GM18505 (cell line): ENCODE data around the gene DNHD1.

Experiments used
- ATAC-seq: cut with Tn5 transposase; IDR thresholded peaks from one replicate; pipeline ENCODE4 v1.9.1; 2021; ENCODE audit not compliant: unreplicated experiment
- POLR2A ChIP-seq: IDR thresholded peaks from 4 replicates; pipeline ENCODE4 v1.6.1; 2011; ENCODE audit warnings: borderline replicate concordance; ENCODE audit not compliant: insufficient read depth, insufficient read length; ENCODE audit errors: extremely low read depth

Gene DNHD1

DNA sequence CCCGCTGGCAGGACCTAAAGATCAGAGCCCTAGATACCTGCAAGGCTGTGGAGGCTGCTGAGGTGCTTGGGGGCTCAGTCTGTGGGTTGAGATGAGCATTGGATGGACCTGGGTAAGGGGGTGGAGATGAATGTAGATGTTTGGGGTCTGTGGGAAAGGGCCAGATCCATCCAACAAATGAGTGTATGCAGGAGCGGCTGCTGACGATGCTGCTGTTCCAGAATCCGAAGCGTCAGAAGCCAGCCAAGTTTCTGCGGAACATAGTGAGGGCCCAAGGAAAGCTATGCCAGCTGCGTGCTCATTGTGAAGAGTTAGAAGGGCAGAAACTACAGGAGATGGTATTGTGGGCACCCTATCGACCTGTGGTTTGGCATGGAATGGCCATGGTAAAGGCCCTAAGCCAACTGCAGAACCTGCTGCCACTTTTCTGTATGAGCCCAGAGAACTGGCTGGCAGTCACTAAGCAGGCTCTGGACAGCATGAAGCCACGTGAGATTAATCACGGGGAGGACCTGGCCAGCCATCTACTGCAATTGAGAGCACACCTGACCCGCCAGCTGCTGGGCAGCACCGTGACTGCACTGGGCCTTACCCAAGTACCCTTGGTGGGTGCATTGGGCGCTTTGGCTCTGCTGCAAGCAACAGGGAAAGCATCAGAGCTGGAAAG, 69.8 kb downstream of the DNHD1 start:
- ATAC-seq = no peak
- TF ChIP-seq POLR2A = no peak

GRCh38 chr11:6567371-6567745, 70.3 kb downstream of the DNHD1 start:
- TF ChIP-seq POLR2A = no peak
- ATAC-seq = no peak

DNA sequence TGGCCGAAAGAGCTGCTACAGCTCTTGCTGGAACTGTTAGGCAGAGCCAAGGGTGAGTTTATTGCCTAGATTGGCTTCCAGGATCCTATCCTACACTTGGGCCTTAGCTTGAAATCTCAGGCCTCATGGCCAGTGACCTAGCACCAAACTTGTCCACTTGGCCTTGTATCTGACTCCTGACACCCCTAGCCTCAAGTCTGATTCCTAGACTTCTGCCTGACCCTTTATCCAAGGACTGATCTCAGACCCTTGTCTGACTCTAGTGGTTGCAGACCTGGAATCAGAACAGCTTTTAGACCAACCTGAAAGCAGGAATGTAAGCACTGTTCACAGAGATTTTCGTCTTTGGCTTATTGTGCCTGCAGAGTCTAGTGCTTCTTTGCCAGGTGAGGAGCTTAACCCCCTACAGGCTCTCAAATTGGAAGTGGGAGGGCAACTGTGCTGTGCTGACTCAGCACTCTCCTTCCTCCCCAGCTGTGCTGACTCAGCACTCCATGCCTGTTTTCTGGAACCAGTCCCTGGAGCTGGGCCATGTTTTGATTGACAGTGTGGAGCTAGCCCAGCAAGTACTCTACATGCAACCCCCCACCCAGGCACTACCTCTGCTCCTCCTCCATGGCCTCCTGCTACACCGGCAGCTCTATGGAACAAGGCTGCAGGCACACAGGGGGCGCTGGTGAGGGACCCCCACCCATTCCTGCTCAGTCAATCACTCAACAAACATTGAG, 71.3 kb downstream of the DNHD1 start:
- no peak for ATAC-seq
- no peak for TF ChIP-seq POLR2A

DNA sequence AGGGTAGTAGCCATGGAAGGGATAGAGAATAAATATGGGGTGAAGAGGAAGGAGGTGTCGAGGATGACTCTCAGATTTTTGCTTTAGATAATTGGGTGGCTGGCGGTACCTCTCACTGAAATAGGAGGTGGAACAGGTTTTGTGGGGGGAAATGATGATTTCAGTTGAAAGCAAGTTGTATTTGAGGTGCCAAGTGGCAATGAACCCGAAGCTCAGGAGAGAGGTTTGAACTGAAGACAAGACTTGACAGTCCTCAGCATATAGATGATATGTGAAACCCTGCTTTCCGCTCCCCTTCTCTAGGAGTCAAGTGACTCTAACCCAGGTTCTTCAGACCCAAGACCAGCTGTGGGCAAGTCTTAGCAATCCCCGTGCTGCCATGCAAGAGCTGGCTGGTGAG, 72.6 kb downstream of the DNHD1 start:
- TF ChIP-seq POLR2A = no peak
- ATAC-seq = no peak

GRCh38 chr11:6570691-6571427, 73.8 kb downstream of the DNHD1 start:
- no peak for TF ChIP-seq POLR2A
- no peak for ATAC-seq

GRCh38 chr11:6571434-6572008, 74.4 kb downstream of the DNHD1 start:
- no peak for ATAC-seq
- no peak for TF ChIP-seq POLR2A

DNA sequence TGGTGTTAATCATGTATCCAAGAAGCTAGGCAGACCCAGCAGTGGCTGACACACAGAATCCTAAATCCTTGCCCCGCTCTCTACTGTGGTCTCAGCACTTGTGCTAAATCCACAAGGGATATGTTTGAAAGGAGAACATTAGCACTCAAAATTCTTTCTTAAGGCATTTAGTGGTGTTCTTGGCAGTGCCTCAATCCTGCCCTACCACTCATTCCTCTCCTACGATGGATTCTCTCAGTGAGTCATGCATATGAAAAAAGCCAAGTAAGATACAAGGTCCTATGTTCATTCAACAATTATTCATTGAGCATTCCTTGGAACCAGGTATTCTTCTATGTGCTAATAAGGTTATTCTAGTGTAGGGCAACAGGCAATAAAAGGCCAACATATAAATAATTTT, 75.1 kb downstream of the DNHD1 start:
- no peak for TF ChIP-seq POLR2A
- no peak for ATAC-seq

GRCh38 chr11:6574816-6575715, 78.0 kb downstream of the DNHD1 start:
- no peak for ATAC-seq
- no peak for TF ChIP-seq POLR2A

GRCh38 chr11:6576471-6577373, 79.6 kb downstream of the DNHD1 start:
- no peak for TF ChIP-seq POLR2A
- ATAC-seq = no peak

- TF ChIP-seq POLR2A = no peak
- ATAC-seq = no peak
Measured at GRCh38 chr11:6578134-6578533, 81.1 kb downstream of the DNHD1 start.

DNA sequence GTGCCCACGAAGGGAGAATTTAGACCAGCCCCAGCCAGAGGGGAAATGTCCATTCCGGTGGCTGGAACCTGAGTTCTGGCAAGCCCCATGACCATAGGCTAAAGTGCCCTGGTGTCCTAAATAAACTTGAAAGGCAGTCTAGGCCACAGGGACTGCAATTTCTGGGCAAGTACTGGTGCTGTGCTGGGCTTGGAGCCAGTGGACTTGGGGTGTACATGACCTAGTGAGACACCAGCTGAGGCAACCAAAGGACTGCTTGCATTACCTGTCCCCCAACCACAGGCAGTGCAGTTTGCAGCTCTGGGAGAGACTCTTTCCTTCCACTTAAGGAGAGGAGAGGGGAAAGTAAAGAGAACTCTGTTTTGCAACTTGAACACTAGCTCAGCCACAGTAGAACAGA, 82.6 kb downstream of the DNHD1 start:
- ATAC-seq = no peak
- no peak for TF ChIP-seq POLR2A

- no peak for TF ChIP-seq POLR2A
- ATAC-seq = no peak
Measured at GRCh38 chr11:6583584-6583983, 86.5 kb downstream of the DNHD1 start.
